D721Med (cell line): Measurements from ENCODE around the gene ZNF500.

Experiments used
- DNase-seq: peaks from one replicate; pipeline ENCODE4 v3.0.0; 2011; ENCODE audit warnings: low spot score; ENCODE audit not compliant: insufficient read length
- FAIRE-seq: peaks from 2 replicates; lab custom pipeline; 2011; peaks lifted over from hg19 to GRCh38; lab: Jason Lieb, UNC
- TF ChIP-seq, protein P1 (sequence below): IDR thresholded peaks from 2 replicates; pipeline ENCODE4 v1.5.1; 2012; ENCODE audit warnings: mild to moderate bottlenecking, control low read depth; ENCODE audit not compliant: insufficient read depth; ENCODE audit errors: missing control alignments

Gene ZNF500

DNA sequence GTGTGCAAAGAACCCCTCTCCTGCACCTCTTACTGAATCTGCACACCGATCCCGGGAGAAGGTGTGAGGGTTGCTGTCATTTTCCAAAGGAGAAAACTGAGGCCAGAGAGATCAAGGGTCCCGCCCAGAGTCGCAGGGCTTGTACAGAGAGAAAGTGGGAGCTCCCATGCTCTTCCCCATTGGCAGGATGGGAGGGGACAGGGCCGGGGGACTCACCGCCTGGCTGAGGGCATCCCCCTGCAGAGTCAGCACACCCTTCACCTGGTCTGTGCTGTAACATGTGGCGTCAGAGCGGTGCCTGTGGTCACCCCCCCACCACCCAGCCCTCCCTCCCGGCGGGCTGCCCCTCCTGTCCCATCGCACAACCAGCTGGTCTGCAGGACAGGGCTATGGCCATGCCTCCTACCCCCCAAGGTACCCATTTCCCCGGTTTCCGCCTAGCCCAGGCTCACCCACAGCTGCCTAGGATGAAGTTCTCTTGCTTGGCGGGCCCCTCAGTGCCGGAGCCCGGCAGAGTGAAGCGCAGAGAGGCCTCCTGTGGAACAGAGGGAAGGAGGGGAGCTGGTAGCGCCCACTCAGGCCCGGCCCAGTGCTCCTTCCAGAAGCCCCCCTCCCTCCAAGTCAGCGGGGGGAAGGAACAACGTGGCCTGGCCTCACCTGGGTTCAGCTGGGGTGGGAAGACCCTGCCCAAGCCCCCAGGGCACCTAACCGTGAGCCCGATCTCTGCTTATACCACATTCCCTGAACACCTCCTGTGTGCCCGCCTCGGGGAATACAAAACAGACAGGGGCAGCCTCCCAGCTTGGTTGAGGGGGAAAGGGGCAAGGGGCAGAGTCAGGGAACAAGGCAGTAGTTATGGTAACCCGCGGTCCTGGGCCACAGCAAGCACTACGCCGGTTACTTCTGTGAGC lies 34.3 kb upstream of the ZNF500 start:
- DNase-seq (no peak), FAIRE-seq (no peak)

DNA sequence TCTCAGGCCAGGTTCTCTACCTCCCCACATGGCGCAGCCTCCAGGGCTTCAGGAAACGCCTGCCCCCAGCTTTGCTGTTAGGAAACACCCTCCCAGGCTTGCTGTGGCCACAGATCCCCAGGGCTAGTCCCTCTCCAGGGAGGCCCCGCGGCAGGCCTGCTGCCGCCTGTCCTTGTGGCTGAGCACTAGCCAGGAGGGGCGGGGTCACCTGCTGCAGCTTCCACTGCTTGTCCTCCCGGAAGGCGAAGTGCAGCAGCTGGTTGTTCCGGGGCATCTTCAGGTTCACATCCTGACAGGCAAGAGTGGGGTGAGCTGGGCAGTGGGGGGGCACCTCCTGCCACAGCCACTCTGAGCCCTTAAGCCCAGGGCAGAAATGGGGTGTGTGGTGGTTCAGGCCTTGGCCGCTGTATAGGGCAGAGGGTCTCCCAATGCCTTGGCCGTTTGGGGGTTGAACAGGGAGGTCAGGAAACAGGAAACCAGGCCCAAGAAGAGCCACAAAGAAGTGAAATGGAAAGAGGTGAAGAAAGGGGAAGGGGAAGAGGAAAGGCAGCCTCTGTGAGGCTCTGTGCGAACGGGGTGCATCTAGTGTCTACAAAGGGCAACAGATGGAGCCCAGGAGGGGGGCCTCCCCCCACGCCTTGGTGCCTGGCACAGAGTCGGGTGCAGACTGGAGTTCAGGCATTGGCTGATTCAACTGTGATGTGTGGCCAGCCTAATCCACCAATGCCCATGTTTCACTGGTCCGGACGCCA lies 33.5 kb upstream of the ZNF500 start:
- TF ChIP-seq, protein P1, sequence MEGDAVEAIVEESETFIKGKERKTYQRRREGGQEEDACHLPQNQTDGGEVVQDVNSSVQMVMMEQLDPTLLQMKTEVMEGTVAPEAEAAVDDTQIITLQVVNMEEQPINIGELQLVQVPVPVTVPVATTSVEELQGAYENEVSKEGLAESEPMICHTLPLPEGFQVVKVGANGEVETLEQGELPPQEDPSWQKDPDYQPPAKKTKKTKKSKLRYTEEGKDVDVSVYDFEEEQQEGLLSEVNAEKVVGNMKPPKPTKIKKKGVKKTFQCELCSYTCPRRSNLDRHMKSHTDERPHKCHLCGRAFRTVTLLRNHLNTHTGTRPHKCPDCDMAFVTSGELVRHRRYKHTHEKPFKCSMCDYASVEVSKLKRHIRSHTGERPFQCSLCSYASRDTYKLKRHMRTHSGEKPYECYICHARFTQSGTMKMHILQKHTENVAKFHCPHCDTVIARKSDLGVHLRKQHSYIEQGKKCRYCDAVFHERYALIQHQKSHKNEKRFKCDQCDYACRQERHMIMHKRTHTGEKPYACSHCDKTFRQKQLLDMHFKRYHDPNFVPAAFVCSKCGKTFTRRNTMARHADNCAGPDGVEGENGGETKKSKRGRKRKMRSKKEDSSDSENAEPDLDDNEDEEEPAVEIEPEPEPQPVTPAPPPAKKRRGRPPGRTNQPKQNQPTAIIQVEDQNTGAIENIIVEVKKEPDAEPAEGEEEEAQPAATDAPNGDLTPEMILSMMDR: no peak
- no peak for DNase-seq
- FAIRE-seq: no peak

More for the DNA sequence above, 34.3 kb upstream of the ZNF500 start:
- TF ChIP-seq, protein P1: no peak

DNA sequence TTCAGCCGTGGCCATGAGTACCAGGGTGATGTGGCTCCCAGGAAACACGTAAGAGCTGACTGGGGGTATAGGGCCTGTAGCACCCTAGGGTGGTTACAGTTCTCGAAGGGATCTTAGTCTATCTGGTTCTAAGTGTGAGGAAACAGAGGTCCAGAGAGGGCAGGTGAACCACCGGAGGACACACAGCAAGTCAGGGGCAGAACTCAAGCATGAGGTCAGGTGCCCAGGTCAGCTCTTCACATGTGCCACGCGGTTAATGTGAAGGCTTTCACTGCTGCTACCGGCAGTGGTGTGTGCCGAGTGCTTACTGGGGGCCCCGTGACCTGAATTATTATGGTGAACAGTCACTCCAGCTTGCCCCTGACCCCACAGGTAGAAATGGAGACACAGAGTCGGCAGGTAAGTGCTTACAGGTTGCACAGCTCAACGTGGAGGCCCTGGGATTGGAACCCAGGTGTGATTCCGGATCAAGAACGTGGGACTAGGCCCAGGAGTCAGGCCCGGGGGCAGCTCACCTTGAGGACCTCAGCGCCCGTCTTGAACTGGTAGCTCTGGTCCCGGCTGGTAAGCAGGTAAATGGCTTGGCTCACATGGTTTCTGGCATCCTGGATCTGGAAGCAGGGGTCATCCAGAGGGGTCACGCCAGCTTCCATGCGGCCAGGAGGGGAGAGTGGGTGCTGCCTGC lies 32.4 kb upstream of the ZNF500 start:
- DNase-seq (no peak), FAIRE-seq (no peak)
- TF ChIP-seq, protein P1: no peak

DNA sequence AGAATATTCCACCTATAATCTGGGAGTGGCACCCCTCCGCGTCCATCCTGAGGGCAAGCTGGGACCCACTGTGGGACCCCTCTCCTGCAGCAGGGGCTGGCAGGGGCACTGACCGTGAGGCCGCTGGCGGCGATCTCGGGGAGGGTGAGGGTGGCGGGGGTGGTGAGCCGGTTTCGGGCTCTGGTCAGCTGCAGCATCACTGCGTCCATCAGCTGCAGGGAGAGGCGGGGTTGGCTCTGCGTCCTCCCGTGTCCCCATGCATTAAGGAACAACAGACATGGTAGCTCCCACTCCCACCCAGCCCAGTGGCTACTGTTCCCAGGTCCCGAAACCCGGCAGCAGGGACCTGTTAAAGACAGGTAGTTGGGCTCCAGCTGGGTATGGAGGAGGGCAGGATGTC lies 31.5 kb upstream of the ZNF500 start:
- DNase-seq: no peak
- TF ChIP-seq, protein P1: no peak
- no peak for FAIRE-seq

DNA sequence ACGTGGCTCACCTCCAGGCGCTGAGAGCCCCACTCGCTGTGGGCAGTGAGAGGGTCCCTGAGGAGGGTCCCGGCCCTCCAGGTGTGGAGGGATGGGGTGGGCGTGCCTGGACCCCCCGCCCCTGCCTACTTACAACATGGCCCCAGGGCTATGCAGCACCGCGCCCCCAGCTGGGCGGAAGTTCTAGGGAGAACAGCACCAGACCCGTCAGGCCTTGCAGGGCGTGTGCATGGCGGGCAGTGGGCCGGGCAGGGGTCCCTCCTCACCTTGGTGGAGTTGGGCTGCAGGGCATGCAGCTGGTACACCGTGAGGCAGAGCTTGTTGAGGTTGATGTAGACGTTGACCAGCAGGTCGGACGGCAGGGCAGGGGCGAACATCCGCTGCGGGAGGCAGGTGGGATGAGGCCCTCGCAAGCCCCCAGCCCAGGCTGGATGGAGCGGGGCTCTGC lies 30.9 kb upstream of the ZNF500 start:
- TF ChIP-seq, protein P1: no peak
- FAIRE-seq (no peak), DNase-seq (no peak)

DNA sequence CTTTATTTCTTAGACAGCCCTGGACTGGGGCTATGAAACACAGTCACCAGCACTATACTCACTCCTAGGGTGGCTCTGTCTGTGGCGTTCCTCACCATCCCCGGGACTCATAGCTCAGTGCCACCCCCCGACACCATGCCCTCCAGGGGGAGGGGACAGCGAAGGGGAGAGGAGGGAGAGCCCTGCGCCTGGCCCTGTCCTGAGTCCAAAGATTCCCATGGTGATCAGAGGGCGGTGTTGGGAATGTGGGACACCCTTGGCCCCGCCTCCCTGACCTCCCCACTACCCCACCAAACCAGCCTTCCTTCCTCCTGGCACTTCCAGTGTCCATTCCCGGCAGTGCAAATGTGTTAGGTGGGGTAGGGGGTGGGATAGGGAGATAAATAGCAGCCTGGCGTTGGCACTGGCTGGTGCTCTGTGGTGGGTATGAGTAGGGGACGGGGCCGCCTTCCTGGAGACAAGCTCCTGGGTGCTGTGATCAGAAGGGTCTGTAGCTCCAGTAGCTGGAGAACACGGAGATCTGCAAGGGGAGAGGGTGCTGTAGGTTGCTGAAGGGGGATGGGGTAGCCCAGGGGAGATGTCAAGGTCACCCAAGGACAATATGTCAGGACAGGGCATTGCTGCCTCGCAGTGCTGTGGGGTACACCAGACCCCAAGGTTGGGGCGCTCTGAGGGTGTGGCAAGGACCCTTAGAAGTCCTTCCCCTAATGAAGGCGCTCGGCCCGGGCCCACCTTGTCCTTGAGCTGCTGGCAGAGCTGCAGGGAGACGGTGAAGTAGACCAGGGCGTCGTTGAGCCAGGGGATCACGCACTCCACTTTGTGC lies 30.2 kb upstream of the ZNF500 start:
- no peak for FAIRE-seq
- TF ChIP-seq, protein P1: no peak
- DNase-seq: no peak
